Astrocyte (in vitro differentiated cells and primary cell): ENCODE measurements around the gene ABHD2. TPM values are rescaled to one million over a fixed set of nuclear protein-coding genes. Genes with fewer than 3 reads are reported as not detected.

Experiments used
- DNase-seq: peaks from one replicate; pipeline ENCODE4 v3.0.0-alpha.2; 2010; ENCODE audit warnings: low read depth
- FAIRE-seq: peaks from 2 replicates; lab custom pipeline; 2011; peaks lifted over from hg19 to GRCh38; lab: Jason Lieb, UNC
- H2AFZ ChIP-seq: 2 replicates; pipeline ENCODE4 v1.6.0; 2012; ENCODE audit warnings: low read depth, low read length, inconsistent platforms
- H3K27ac ChIP-seq: 2 replicates; pipeline ENCODE4 v1.5.1; 2011; ENCODE audit warnings: low read depth, low read length, inconsistent platforms
- H3K27me3 ChIP-seq: 2 replicates; pipeline ENCODE4 v1.6.0; 2011; ENCODE audit warnings: low read length, inconsistent platforms; ENCODE audit not compliant: insufficient read depth
- H3K36me3 ChIP-seq: 2 replicates; pipeline ENCODE4 v1.5.1; 2011; ENCODE audit warnings: low read length, inconsistent platforms; ENCODE audit not compliant: insufficient read depth
- H3K4me1 ChIP-seq: 2 replicates; pipeline ENCODE4 v1.5.1; 2011; ENCODE audit warnings: low read length, inconsistent platforms; ENCODE audit not compliant: insufficient read depth
- H3K4me2 ChIP-seq: 2 replicates; pipeline ENCODE4 v1.6.0; 2012; ENCODE audit warnings: low read length, inconsistent platforms
- H3K4me3 ChIP-seq: 2 replicates; pipeline ENCODE4 v1.5.1; 2011; ENCODE audit warnings: low read depth, mild to moderate bottlenecking, low read length, inconsistent platforms; ENCODE audit not compliant: insufficient read depth
- H3K79me2 ChIP-seq: 2 replicates; pipeline ENCODE4 v1.6.0; 2012; ENCODE audit warnings: mild to moderate bottlenecking, low read length, inconsistent platforms; ENCODE audit not compliant: insufficient read depth
- H3K9ac ChIP-seq: 2 replicates; pipeline ENCODE4 v1.6.0; 2012; ENCODE audit warnings: mild to moderate bottlenecking, low read length, inconsistent platforms
- H3K9me3 ChIP-seq: 2 replicates; pipeline ENCODE4 v1.5.1; 2012; ENCODE audit warnings: low read depth, mild to moderate bottlenecking, low read length, inconsistent platforms; ENCODE audit not compliant: insufficient read depth
- H4K20me1 ChIP-seq: 2 replicates; pipeline ENCODE4 v1.6.0; 2012; ENCODE audit warnings: low read length, inconsistent platforms; ENCODE audit not compliant: insufficient read depth
- H3K27ac Mint-ChIP-seq: one replicate; pipeline ENCODE4 v1.8.0; 2021; ENCODE audit warnings: mild to moderate bottlenecking, mixed read lengths; ENCODE audit not compliant: unreplicated experiment
- H3K27me3 Mint-ChIP-seq: one replicate; pipeline ENCODE4 v1.8.0; 2021; ENCODE audit warnings: low read depth, mixed read lengths; ENCODE audit not compliant: unreplicated experiment
- H3K36me3 Mint-ChIP-seq: one replicate; pipeline ENCODE4 v1.8.0; 2021; ENCODE audit warnings: low read depth, mixed read lengths; ENCODE audit not compliant: unreplicated experiment
- H3K4me1 Mint-ChIP-seq: one replicate; pipeline ENCODE4 v1.8.0; 2021; ENCODE audit warnings: low read depth, mixed read lengths; ENCODE audit not compliant: unreplicated experiment
- H3K4me3 Mint-ChIP-seq: one replicate; pipeline ENCODE4 v1.8.0; 2021; ENCODE audit warnings: mild to moderate bottlenecking, moderate library complexity, mixed read lengths; ENCODE audit not compliant: unreplicated experiment
- H3K9me3 Mint-ChIP-seq: one replicate; pipeline ENCODE4 v1.8.0; 2021; ENCODE audit warnings: mild to moderate bottlenecking, mixed read lengths; ENCODE audit not compliant: unreplicated experiment
- CTCF ChIP-seq: IDR thresholded peaks from 2 replicates; pipeline ENCODE4 v1.5.1; 2011; ENCODE audit warnings: low read depth, mild to moderate bottlenecking, inconsistent platforms, low read length, moderate library complexity; ENCODE audit not compliant: insufficient read depth
- EZH2 ChIP-seq: IDR thresholded peaks from 2 replicates; pipeline ENCODE4 v1.6.1; 2012; ENCODE audit warnings: mild to moderate bottlenecking, low read length, inconsistent platforms; ENCODE audit not compliant: insufficient read depth
- total RNA-seq: library from RNA; stranded (reverse); gene quantifications from 2 replicates; pipeline ENCODE4 v1.2.1, GENCODE V29; 2021

Gene ABHD2
- total RNA-seq, 1 donor from 2014 or later: 41.3 TPM

DNA sequence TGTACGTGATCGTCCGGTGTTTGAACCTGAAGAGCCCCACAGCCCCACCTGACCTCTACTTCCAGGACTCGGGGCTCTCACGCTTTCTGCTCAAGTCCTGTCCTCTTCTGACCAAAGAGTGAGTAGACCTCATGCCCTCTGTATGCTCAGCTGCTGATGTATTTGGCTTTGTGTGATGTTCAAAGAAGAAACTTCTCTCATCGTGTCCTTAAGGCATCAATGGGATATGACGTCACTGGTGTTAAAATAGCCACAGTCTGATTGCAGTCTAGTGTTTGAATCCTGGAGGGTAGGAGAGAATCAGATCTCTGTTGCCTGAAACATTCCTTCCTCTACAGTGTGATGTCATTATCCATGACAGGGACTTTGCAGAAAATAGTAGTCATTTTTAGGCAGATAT lies 28.1 kb downstream of the ABHD2 start:
- Histone ChIP-seq H3K4me3 (no peak overlapping the region), H3K4me2 (peak overlapping the region; percentile 47), H2AFZ (no peak overlapping the region), H3K27ac (peak overlapping the region; percentile 64), H3K79me2 (peaks cover 20% of the 10 kb centered on the region), H3K9ac (peak overlapping the region; percentile 49), H3K27me3 (no peaks in the 10 kb centered on the region), H3K36me3 (peaks cover 19% of the 10 kb centered on the region), H3K4me1 (peaks cover 65% of the 10 kb centered on the region), H3K9me3 (no peaks in the 10 kb centered on the region), H4K20me1 (peaks cover 9% of the 10 kb centered on the region)
- H3K27ac Mint-ChIP-seq: peak overlapping the region; percentile 84
- FAIRE-seq (no peak), DNase-seq (peak; percentile 58)
- peaks cover 8% of the 10 kb centered on the region for H3K36me3 Mint-ChIP-seq
- no peak overlapping the region for H3K4me3 Mint-ChIP-seq
- TF ChIP-seq CTCF (no peak), EZH2 (no peak)
- no peaks in the 10 kb centered on the region for H3K9me3 Mint-ChIP-seq
- H3K27me3 Mint-ChIP-seq: no peaks in the 10 kb centered on the region
- peaks cover 43% of the 10 kb centered on the region for H3K4me1 Mint-ChIP-seq

GRCh38 chr15:89117790-89118189 lies 29.5 kb downstream of the ABHD2 start:
- Mint-ChIP-seq H3K27me3 (no peaks in the 10 kb centered on the region), H3K4me3 (no peak overlapping the region), H3K27ac (peak overlapping the region; percentile 1), H3K36me3 (peaks cover 9% of the 10 kb centered on the region), H3K9me3 (no peaks in the 10 kb centered on the region), H3K4me1 (peaks cover 39% of the 10 kb centered on the region)
- peaks cover 58% of the 10 kb centered on the region for H3K4me1 ChIP-seq
- peak overlapping the region; percentile 38 for H3K9ac ChIP-seq
- no peaks in the 10 kb centered on the region for H3K9me3 ChIP-seq
- DNase-seq (no peak), FAIRE-seq (no peak)
- peaks cover 6% of the 10 kb centered on the region for H4K20me1 ChIP-seq
- peaks cover 24% of the 10 kb centered on the region for H3K79me2 ChIP-seq
- peak overlapping the region; percentile 64 for H3K27ac ChIP-seq
- H3K4me3 ChIP-seq: no peak overlapping the region
- H2AFZ ChIP-seq: no peak overlapping the region
- TF ChIP-seq EZH2: no peak
- TF ChIP-seq CTCF: no peak
- peak overlapping the region; percentile 5 for H3K4me2 ChIP-seq
- H3K27me3 ChIP-seq: no peaks in the 10 kb centered on the region
- peaks cover 19% of the 10 kb centered on the region for H3K36me3 ChIP-seq

GRCh38 chr15:89118481-89118989 lies 30.3 kb downstream of the ABHD2 start:
- H3K9me3 ChIP-seq: no peaks in the 10 kb centered on the region
- no peaks in the 10 kb centered on the region for H3K27me3 Mint-ChIP-seq
- no peaks in the 10 kb centered on the region for H3K9me3 Mint-ChIP-seq
- H2AFZ ChIP-seq: no peak overlapping the region
- no peaks in the 10 kb centered on the region for H4K20me1 ChIP-seq
- no peak for DNase-seq
- H3K36me3 Mint-ChIP-seq: peaks cover 13% of the 10 kb centered on the region
- peaks cover 19% of the 10 kb centered on the region for H3K36me3 ChIP-seq
- peaks cover 37% of the 10 kb centered on the region for H3K4me1 Mint-ChIP-seq
- H3K4me3 ChIP-seq: no peak overlapping the region
- no peak for TF ChIP-seq CTCF
- TF ChIP-seq EZH2: no peak
- H3K27ac Mint-ChIP-seq: no peak overlapping the region
- no peak overlapping the region for H3K4me3 Mint-ChIP-seq
- H3K27me3 ChIP-seq: no peaks in the 10 kb centered on the region
- H3K4me2 ChIP-seq: no peak overlapping the region
- peak overlapping the region; percentile 75 for H3K9ac ChIP-seq
- H3K27ac ChIP-seq: peak overlapping the region; percentile 91
- no peak for FAIRE-seq
- H3K4me1 ChIP-seq: peaks cover 58% of the 10 kb centered on the region
- peaks cover 17% of the 10 kb centered on the region for H3K79me2 ChIP-seq
